IMR-90 (cell line): ENCODE data around the gene SOD1. TPM values are rescaled to one million over a fixed set of nuclear protein-coding genes. Genes with fewer than 3 reads are reported as not detected.

Source experiments
- ATAC-seq: fragments of 200-7000 bp; cut with Tn5 transposase; 2 replicates; pipeline ENCODE4 v1.9.1; 2020; ENCODE audit warnings: low read depth, mild to moderate bottlenecking, moderate library complexity
- BruUV-seq: library from RNA; stranded (reverse); fragments of 400-500 nt; replicated peaks from 2 replicates; lab custom pipeline; 2021; lab: Mats Ljungman, UMichigan
- CTCF ChIA-PET: fragments of 300-600 bp; formaldehyde crosslinking; extraction: SDS; loops from one replicate; lab custom pipeline; 2021; ENCODE audit warnings: antibody characterized with exemption; lab: Yijun Ruan, JAX
- POLR2A ChIA-PET: fragments of 300-600 bp; sonication (Branson Sonifier 250); formaldehyde crosslinking; loops from one replicate; lab custom pipeline; 2022; ENCODE audit warnings: antibody characterized with exemption; ENCODE audit not compliant: unreplicated experiment; lab: Charles Lee
- DNase-seq: peaks from one replicate; pipeline ENCODE4 v3.0.0; 2013
- H2AFZ ChIP-seq: replicated peaks from 2 replicates; pipeline ENCODE3; 2013; ENCODE audit warnings: low read length, mild to moderate bottlenecking; ENCODE audit not compliant: poor library complexity
- H2AK5ac ChIP-seq: 2 replicates; pipeline ENCODE4 v1.6.1; 2013; ENCODE audit warnings: low read depth, low read length, inconsistent platforms
- H2AK9ac ChIP-seq: replicated peaks from 2 replicates; pipeline ENCODE3; 2013; ENCODE audit warnings: mild to moderate bottlenecking, low read depth, low read length, moderate library complexity; ENCODE audit not compliant: poor library complexity
- H2BK120ac ChIP-seq: 2 replicates; pipeline ENCODE4 v1.6.1; 2013; ENCODE audit warnings: low read depth, low read length, inconsistent platforms
- H2BK15ac ChIP-seq: 3 replicates; pipeline ENCODE4 v1.6.1; 2013; ENCODE audit warnings: low read depth, low read length, inconsistent platforms
- H2BK20ac ChIP-seq: 2 replicates; pipeline ENCODE4 v1.6.1; 2013; ENCODE audit warnings: low read depth, mild to moderate bottlenecking, inconsistent platforms, low read length, moderate library complexity
- H2BK5ac ChIP-seq: 2 replicates; pipeline ENCODE4 v1.6.1; 2013; ENCODE audit warnings: mild to moderate bottlenecking, low read depth, low read length, inconsistent platforms; ENCODE audit not compliant: poor library complexity, severe bottlenecking
- H3K14ac ChIP-seq: replicated peaks from 2 replicates; pipeline ENCODE4 v1.6.1; 2013; ENCODE audit warnings: low read depth, low read length, inconsistent platforms
- H3K18ac ChIP-seq: 2 replicates; pipeline ENCODE4 v1.6.1; 2013; ENCODE audit warnings: low read depth, low read length, control low read depth
- H3K23ac ChIP-seq: 2 replicates; pipeline ENCODE4 v1.6.1; 2013; ENCODE audit warnings: low read depth, low read length, inconsistent platforms
- H3K27ac ChIP-seq: 2 replicates; pipeline ENCODE4 v1.5.1; 2013; ENCODE audit warnings: mild to moderate bottlenecking, control low read depth, low read length; ENCODE audit not compliant: insufficient read depth
- H3K27me3 ChIP-seq: 2 replicates; pipeline ENCODE4 v1.6.1; 2013; ENCODE audit warnings: low read length; ENCODE audit not compliant: control insufficient read depth, insufficient read depth
- H3K36me3 ChIP-seq: 2 replicates; pipeline ENCODE4 v1.6.1; 2013; ENCODE audit warnings: low read length, mixed read lengths; ENCODE audit not compliant: control insufficient read depth, insufficient read depth
- H3K4ac ChIP-seq: 2 replicates; pipeline ENCODE4 v1.6.1; 2013; ENCODE audit warnings: low read depth, low read length, inconsistent platforms
- H3K4me1 ChIP-seq: 2 replicates; pipeline ENCODE4 v1.6.1; 2013; ENCODE audit warnings: low read length, mixed read lengths; ENCODE audit not compliant: control insufficient read depth, insufficient read depth
- H3K4me2 ChIP-seq: 2 replicates; pipeline ENCODE4 v1.6.1; 2013; ENCODE audit warnings: low read depth, mild to moderate bottlenecking, control low read depth, low read length, moderate library complexity
- H3K4me3 ChIP-seq: 2 replicates; pipeline ENCODE4 v1.5.1; 2013; ENCODE audit warnings: low read depth, mild to moderate bottlenecking, control low read depth, low read length, moderate library complexity; ENCODE audit not compliant: insufficient read depth
- H3K56ac ChIP-seq: 2 replicates; pipeline ENCODE4 v1.6.1; 2013; ENCODE audit warnings: low read length, inconsistent platforms; ENCODE audit not compliant: insufficient read depth; ENCODE audit errors: extremely low read depth
- H3K79me1 ChIP-seq, 2 experiments: 2 replicates each; pipeline ENCODE4 v1.6.1; 2013; ENCODE audit warnings: low read length in 2 of 2, inconsistent platforms in 1 of 2, low read depth in 1 of 2
- H3K9ac ChIP-seq: 2 replicates; pipeline ENCODE4 v1.6.1; 2013; ENCODE audit warnings: low read depth, low read length, control low read depth
- H3K9me1 ChIP-seq: 2 replicates; pipeline ENCODE4 v1.6.1; 2013; ENCODE audit warnings: low read length, inconsistent platforms; ENCODE audit not compliant: insufficient read depth
- H3K9me3 ChIP-seq: 2 replicates; pipeline ENCODE4 v1.6.1; 2013; ENCODE audit warnings: low read length; ENCODE audit not compliant: control insufficient read depth, insufficient read depth
- H4K20me1 ChIP-seq: 2 replicates; pipeline ENCODE4 v1.6.1; 2013; ENCODE audit warnings: low read length, inconsistent platforms; ENCODE audit not compliant: insufficient read depth
- H4K5ac ChIP-seq: 2 replicates; pipeline ENCODE4 v1.6.1; 2013; ENCODE audit warnings: mild to moderate bottlenecking, low read depth, low read length, control low read depth
- H4K8ac ChIP-seq, 2 experiments: 2 replicates each; pipeline ENCODE4 v1.6.1; 2013; ENCODE audit warnings: low read depth in 2 of 2, low read length in 2 of 2, control low read depth in 1 of 2, inconsistent platforms in 1 of 2
- H4K91ac ChIP-seq: 2 replicates; pipeline ENCODE4 v1.6.1; 2013; ENCODE audit warnings: low read depth, low read length, inconsistent platforms; ENCODE audit not compliant: insufficient read depth
- CEBPB ChIP-seq: IDR thresholded peaks from 2 replicates; pipeline ENCODE4 v1.6.1; 2012; ENCODE audit warnings: low read depth, low read length, improper control_type of control experiment
- CHD1 ChIP-seq: IDR thresholded peaks from 2 replicates; pipeline ENCODE4 v1.6.1; 2012; ENCODE audit warnings: low read depth, low read length, improper control_type of control experiment
- MAZ ChIP-seq: IDR thresholded peaks from 2 replicates; pipeline ENCODE4 v1.6.1; 2012; ENCODE audit warnings: low read depth, mild to moderate bottlenecking, low read length, improper control_type of control experiment, moderate library complexity, borderline replicate concordance
- POLR2A ChIP-seq: IDR thresholded peaks from 2 replicates; pipeline ENCODE4 v1.6.1; 2012; ENCODE audit warnings: mild to moderate bottlenecking, low read depth, low read length
- RAD21 ChIP-seq: IDR thresholded peaks from 2 replicates; pipeline ENCODE4 v1.6.1; 2012; ENCODE audit warnings: low read length, improper control_type of control experiment
- dilution Hi-C: fragments of 300-500 bp; cut with HindIII; formaldehyde crosslinking; loops from one replicate; pipeline ENCODE4 v1.14.3; 2018; ENCODE audit warnings: low sequenced_read_pairs; ENCODE audit not compliant: unreplicated experiment
- in situ Hi-C: fragments of 300-500 bp; cut with MboI; formaldehyde crosslinking; loops from 3 replicates; pipeline ENCODE4 v1.14.3; 2019; ENCODE audit warnings: low sequenced_read_pairs, inconsistent platforms, mixed read lengths
- intact Hi-C: fragments of 100-400 bp; cut with micrococcal nuclease; formaldehyde crosslinking; loops from 2 replicates; pipeline ENCODE4 v1.10.0; 2022
- polyA plus RNA-seq, 3 experiments: library from polyadenylated mRNA; depleted of rRNA; stranded (reverse); fragments of >200 nt; gene quantifications; 2 replicates each; pipeline ENCODE4 v1.2.3, GENCODE V29; 2012; ENCODE audit warnings: low replicate concordance in 1 of 3
- total RNA-seq: library from RNA; depleted of rRNA; stranded (reverse); fragments of >200 nt; gene quantifications from 2 replicates; pipeline ENCODE4 v1.2.3, GENCODE V29; 2012
- TF ChIP-seq, protein P1 (sequence below): fragments of 150-350 bp; IDR thresholded peaks from 2 replicates; pipeline ENCODE4 v1.6.1; 2017; ENCODE audit warnings: mild to moderate bottlenecking, antibody characterized with exemption, low read length, low read depth

SOD1 gene
- total and polyA plus RNA-seq, 2 of the 4 experiments (the other 2 are of a cell fraction) = 312 to 392 TPM

DNA sequence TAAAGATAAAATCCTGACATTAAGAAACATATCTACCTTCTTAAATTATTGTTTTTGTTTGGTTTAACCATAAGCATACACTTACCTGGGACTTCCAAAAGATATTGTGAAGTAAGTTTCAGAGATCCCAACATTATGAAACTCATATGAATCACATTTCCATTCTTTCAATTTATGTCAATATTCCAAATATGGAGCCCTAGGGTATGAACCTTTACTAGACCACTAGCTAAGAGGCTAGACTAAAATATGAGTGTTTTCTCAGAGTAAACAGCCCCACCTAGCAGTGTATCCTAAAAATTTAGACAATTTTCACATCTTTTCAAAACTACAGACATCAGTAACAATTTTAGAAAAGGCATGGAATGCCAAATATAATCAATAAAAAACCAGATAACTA lies 48.0 kb downstream of the SOD1 start:
- intact Hi-C loops (no loop called here), in situ Hi-C loops (no loop called here), dilution Hi-C loops (no loop called here)
- Histone ChIP-seq H2AK9ac (no peak overlapping the region), H3K36me3 (0 out of 2 replicates have a peak, but pooled peaks cover 2% of the 10 kb centered on the region), H2AK5ac (no peak overlapping the region), H3K23ac (no peak overlapping the region), H2BK20ac (no peak overlapping the region), H3K79me1 (peaks cover 6 to 33% of the 10 kb centered on the region in 2 experiments; a peak in 3 of 4 replicates), H3K4me3 (no peak overlapping the region), H4K20me1 (peaks cover 42% of the 10 kb centered on the region), H4K5ac (no peak overlapping the region), H3K18ac (no peak overlapping the region), H3K27me3 (no peaks in the 10 kb centered on the region), H2BK15ac (no peak overlapping the region), H3K4ac (no peak overlapping the region), H2BK5ac (no peak overlapping the region), H2BK120ac (no peak overlapping the region), H3K9me1 (no peaks in the 10 kb centered on the region; the same call in 1 of the 2 replicates), H3K4me1 (peaks cover 9% of the 10 kb centered on the region), H4K8ac (no peak overlapping the region), H2AFZ (no peak overlapping the region), H3K27ac (no peak overlapping the region), H3K56ac (no peak overlapping the region), H3K9me3 (no peaks in the 10 kb centered on the region), H3K14ac (no peak overlapping the region), H3K9ac (no peak overlapping the region), H3K4me2 (no peak overlapping the region), H4K91ac (no peak overlapping the region)
- no TSS peak for BruUV-seq
- ChIA-PET CTCF (no interaction called here), POLR2A (no interaction called here)
- no peak for TF ChIP-seq MAZ
- no peak for TF ChIP-seq POLR2A
- TF ChIP-seq CEBPB = no peak
- no peak for TF ChIP-seq RAD21
- no peak for TF ChIP-seq CHD1
- TF ChIP-seq, protein P1, sequence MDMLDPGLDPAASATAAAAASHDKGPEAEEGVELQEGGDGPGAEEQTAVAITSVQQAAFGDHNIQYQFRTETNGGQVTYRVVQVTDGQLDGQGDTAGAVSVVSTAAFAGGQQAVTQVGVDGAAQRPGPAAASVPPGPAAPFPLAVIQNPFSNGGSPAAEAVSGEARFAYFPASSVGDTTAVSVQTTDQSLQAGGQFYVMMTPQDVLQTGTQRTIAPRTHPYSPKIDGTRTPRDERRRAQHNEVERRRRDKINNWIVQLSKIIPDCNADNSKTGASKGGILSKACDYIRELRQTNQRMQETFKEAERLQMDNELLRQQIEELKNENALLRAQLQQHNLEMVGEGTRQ = no peak
- ATAC-seq (no peak), DNase-seq (no peak)
